GM19035 (cell line): ENCODE results near the gene FUOM.
"Not testable (repeated sequence)": the region's sequence is repeated elsewhere in the genome, so short reads cannot be mapped to it uniquely, and the experiment has no call there.

ENCODE experiments used
- ATAC-seq: cut with Tn5 transposase; IDR thresholded peaks from one replicate; pipeline ENCODE4 v1.9.1; 2021; ENCODE audit not compliant: unreplicated experiment

Gene FUOM

DNA sequence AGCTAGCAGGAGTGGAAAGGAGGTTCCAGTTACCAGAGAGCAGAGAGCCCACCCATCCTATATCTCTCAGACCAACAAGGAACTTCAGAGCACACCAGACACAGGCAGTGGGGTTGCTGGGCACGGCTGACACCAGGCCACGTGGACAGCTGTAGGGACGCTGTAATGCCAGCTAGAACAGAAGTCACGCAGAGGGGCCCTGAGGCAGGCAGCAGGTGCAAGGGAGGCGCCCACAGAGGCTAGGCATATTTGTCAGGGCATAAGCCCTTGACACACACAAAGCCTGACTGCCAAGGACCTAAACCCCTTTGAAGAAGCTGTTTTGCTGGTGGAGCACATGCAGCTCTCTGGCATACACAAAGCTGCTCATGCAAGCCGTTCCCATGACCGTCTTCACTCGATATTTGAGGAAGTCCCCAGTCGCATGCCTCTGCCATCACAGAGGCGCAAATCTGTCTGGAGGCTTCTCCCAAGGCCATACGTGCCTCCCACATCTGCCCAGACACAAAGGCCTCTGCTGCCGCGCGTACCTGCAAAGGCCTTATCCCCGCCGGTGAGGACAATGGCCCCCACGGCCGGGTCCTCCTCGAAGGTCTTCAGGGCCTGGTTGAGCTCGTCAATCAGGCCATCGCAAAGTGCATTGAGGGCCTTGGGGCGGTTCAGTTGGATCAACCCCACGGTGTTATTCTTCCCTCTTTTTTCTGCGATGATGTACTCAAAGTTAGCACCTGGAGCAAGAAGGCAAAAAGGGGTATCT lies 12.4 kb upstream of the FUOM start:
- ATAC-seq: no peak

- ATAC-seq: no peak
These were observed 10.3 kb upstream of the FUOM start for GRCh38 chr10:133368153-133368552.

- ATAC-seq: not testable (repeated sequence)
These were observed 9.6 kb upstream of the FUOM start for GRCh38 chr10:133367461-133367860.

GRCh38 chr10:133366751-133367150 lies 8.9 kb upstream of the FUOM start:
- ATAC-seq: no peak

DNA sequence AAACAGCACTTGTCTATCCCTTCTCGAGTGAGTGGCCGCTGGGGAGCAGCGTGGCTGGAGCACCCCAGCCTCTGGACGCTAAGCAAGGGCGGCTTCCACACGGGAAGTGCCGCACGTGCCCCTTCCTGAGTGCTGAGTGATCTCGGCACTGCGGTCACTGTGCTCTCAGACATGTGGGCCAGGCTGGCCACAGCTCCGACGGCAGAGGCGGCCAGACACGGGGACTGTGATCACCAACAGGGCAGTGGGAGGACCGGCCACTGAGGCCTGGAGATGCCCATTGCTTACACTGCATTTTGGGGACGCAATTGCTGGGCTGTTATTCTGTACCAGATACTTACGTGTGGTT lies 8.3 kb upstream of the FUOM start:
- no peak for ATAC-seq

DNA sequence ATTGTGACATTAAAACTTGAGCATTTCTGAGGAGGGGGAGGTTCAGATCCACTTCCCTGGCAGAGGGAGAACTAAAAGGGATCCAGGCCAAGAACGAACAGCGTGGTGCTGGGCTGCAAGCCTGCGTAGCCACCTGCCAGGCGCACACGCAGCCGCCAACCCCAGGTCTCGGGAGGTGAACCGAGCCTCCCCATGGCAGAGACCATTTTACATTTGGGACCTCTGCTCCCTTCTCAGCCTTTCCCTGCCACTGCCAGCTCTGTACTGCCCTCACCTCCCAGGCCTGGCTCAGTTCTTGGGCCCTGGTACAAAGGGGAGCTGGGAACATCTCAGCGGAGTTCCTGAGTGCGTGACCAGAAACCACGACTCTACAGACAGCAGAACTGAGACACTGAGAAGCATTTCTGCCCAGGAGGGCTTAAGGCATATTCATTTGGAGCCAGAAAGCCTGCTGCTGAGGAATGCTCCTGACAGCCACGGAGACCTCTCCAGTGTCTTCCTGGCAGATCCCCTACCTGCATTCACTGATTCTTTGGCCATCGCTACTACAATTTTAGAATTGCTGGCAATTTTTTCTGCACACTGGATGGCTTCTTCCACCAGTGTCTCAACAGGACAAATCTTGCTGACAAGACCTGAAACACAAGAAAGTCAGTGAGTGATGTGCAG lies 7.8 kb upstream of the FUOM start:
- ATAC-seq: no peak

- no peak for ATAC-seq
These were observed 7.0 kb upstream of the FUOM start for GRCh38 chr10:133364645-133365431.

DNA sequence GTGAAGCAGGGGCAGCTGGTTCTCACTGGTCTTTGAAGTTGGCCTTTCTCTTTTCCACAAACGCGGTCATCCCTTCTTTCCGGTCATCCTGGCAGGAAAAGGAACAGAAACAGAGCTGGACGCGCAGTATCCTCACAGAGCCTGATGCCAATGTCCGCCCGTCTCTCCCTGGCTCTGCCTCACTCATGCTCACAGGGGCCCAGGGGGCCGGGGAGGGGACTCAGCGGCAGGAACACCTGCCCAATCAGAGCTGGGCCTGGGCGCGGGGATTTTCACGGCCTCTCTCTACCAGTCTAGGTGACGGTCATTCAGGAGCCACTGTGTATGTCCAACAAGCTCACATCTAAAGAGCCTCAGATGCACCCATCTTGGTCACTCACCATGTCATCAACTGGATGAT lies 5.0 kb upstream of the FUOM start:
- ATAC-seq: no peak

- no peak for ATAC-seq
These were observed 4.1 kb upstream of the FUOM start for GRCh38 chr10:133361773-133362441.

GRCh38 chr10:133361227-133361626 lies 3.4 kb upstream of the FUOM start:
- no peak for ATAC-seq

DNA sequence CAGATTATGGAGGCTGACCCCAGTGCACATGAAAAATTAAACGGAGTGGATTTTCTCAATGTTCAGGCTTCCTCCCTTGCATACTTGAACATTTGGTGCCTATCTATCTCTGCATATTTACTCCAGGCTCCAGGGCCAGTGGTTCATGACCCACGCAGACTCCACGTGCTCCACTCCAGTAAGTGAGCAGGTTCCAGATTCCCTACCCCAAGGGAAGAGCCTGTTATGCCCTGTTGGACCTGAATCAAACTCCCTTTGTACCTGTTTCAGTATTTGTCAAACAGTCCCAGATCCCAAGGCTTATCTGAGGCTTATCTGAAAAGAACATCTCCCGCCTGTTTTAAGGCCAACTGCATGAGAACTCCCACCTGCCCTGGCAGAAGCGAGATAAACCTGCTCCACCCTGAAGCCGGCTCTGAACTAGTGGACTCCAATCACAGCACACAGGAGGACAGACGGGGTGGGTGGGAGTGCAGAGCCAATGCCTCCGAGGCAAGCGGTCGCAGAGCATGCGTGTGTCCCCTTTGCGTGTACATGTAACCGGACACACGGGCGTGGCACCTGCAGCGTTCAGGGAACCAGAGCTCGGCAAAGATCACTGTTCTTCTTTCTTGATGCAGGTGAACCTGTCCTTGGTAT lies 2.3 kb upstream of the FUOM start:
- no peak for ATAC-seq

- no peak for ATAC-seq
These were observed 1.7 kb upstream of the FUOM start for GRCh38 chr10:133359554-133359971.

- no peak for ATAC-seq
These were observed 1.1 kb upstream of the FUOM start for GRCh38 chr10:133358925-133359310.

DNA sequence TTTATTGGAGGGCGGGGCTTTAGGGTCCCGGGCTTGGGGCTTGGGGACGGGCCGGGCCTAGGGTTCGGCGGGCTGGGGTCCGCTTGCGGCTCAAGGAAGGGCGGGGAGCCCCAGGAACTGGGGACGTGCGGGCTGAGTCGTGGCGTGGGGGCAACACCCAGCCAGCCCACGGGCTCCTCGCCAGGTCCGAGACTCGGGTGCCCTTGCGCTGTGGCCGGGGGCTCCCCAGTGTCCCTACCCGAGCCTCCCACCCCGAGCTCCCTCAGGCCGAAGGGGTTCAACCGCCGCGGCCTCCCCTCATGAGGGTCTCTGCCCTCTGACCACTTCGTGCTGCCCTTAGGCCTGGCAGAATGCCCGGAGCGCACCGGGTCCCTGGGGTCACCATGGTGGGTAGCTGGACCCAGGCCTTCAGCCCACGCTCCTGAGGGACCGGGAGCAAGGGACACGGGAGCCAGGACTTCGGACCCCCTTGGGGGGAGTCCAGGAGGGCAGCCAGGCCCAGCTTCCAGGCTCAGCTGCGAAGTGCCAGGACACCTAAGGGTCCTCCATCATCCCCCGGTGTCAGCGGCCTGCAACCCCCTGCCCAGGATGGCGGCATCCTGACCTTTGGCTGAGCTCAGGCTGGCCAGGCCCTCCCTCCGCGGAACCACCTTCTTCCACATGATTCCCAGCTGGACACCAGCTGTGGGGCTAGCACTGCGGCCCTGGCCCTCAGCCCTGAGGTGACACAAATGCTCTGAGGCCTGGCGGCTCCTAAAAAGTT lies 524 bp upstream of the FUOM start:
- no peak for ATAC-seq

GRCh38 chr10:133356549-133357284 lies 1.1 kb downstream of the FUOM start:
- ATAC-seq: no peak

DNA sequence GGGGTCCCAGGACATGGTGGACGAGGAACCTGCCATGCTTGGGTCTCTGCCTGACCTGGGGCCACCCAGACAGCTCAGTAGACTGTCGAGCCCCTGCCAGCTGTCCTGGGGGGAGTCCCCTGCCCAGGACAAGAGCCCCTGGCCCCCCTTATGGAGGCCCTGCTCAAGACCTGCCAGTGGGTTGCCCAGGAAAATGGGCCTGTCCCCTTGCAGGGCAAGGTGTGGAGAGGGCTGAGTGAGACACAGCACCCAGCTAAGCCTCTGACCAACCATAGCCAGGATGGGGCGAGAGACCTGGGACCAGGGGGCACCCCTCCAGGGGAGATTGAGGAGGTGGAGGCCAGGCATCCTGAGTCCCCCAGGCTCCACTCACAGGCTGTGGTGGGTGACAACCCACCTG lies 1.8 kb downstream of the FUOM start:
- no peak for ATAC-seq

DNA sequence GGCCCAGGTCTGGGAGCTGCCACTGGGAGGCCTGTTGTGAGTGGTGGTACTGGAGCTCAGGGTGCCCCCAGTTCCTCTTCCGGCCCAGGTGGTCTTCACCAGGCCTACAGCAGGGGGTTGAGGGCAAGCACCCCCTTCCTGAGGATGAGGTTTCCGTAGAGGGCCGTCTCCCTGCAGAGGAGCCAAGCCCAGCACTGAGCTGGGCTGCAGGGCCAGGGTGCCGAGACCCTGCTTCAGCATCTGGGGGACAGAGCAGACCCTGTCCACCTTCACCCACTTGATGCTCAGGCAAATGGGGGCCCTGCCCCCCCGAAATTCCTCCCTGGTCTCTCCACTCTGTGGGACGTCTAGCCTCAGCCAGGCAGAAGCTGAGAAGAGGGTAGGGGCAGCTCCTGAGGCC lies 2.6 kb downstream of the FUOM start:
- ATAC-seq: no peak

DNA sequence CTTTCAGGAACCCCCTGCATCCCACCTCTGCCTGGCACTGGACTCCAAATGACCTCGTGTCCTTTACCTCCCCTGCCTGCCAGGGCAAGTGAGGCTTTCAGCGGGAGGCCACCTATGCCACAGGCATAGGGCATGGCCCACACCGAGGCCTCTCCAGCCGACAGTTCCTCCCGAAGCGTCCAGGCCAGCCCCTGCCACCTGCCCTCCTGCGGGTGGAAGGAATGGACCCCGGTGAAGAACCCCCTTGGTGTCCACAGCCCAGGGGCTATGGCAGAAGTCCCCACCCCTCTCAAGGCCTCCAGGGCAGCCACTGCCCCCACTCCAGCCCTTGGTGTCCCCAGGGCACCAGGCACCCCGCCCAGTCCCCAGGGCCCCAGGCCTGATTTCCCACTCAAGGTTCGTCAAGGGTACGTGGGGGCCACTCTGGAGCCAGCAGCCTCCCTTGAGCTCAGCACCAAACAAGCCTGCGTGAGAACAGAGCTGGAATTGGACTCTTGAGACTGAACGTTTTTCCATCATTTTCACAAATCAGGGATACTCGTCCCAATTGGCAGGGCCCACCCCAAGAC lies 3.1 kb downstream of the FUOM start:
- no peak for ATAC-seq

DNA sequence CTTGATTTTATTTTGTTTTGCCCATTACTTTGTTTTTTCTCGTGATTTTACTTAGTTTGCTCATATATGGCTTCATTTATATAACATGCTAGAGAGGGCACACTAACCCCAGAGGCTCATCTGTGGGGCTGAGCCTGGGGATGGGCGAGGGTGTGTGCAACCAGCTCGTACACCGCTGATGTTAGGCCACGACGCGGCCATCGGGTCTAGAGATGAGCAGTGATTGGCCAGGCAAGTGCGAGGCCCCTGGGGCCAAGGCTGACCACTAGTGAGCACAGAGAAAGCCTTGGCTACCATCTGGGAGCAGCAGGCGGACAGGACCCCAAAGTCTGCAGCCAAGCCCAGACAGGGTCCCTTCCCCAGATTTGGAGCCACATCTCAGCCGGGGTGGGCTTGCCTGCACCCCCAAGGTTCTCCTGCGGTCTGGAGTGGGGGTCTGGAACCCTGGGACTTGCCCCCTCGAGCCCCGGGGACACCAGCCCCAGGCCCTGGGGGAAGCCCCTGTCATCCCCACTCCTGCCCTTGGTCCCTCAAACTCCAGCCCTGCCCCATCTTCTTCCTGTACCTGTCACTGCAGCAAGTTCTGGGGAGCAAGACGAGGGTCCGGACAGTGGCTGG lies 3.7 kb downstream of the FUOM start:
- no peak for ATAC-seq
